ENCODE measurements around the gene DUSP22.
A peak's percentile ranks its signal among the peaks of the same experiment; 100 is the strongest.

DUSP22 gene

DNA sequence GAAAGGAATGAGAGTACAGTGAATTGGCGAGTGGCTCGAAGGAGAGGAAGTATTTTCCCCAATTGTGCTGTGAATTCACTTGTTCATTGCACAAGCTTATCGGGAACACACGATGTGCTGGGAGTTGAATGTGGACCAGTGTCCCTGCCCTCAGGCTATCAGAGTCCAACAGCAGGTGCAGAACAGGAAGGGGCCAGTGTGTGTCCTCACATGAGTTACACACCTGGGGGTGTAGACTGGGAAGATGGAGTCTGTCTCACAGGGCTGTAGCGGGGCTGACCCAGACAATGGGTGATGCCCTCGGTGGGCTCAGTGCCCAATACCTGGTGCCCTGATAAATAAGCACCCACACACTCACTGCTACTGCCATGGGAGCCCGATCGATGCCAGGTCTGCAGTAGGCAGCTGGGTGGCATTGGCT lies 14.4 kb downstream of the DUSP22 start:
- TF ChIP-seq TAF1 (IDR thresholded peaks at IDR 0.05; ENCODE audit: borderline replicate concordance, low read depth, low read length), result no peak
- TF ChIP-seq POLR2AphosphoS5 (IDR thresholded peaks at IDR 0.05; ENCODE audit: low read depth, low read length), result no peak
- no peak for TF ChIP-seq POLR2A (IDR thresholded peaks at IDR 0.05; ENCODE audit: low read depth, low read length)
- FAIRE-seq, result peak; percentile 60
- no peak for DNase-seq (ENCODE audit: insufficient read length)

DNA sequence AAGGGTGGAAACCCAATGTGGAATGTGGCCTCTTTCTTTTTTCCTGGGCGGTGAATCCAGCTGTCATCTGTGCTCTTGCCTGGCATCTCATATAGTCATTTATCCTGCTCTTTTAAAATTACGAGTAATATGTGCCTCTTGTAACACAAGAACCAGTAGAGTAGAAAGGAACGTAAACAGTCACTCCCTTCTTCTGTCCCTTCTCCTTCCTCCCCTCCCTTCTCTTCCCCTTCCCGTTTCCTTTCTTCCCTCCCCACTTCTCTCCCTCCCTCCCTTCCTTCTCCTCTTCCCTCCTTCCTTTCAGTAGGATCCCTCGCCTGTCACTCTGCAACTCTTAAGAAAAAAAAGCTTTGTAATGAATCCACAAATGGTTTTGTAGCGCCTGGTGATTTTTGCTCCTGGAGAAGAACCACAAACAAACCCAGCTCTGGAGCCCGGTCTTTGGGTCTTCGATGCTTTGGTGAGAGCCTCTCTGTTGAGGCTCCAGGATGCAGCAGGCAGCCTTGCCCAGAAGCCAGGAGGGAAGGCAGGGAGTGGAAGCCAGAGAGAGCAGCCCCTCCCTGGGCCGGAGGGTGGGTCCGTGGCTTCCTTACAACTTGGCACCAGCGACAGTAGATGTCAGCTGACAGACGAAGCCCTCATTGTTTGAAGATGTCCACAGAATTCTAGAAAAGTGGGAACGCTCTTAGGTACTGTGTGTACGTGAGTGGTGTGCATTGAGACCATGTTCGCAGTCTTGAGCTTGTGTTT lies 15.0 kb downstream of the DUSP22 start:
- TF ChIP-seq POLR2A (IDR thresholded peaks at IDR 0.05; ENCODE audit: low read depth, low read length), result no peak
- TF ChIP-seq POLR2AphosphoS5 (IDR thresholded peaks at IDR 0.05; ENCODE audit: low read depth, low read length), result no peak
- no peak for TF ChIP-seq TAF1 (IDR thresholded peaks at IDR 0.05; ENCODE audit: borderline replicate concordance, low read depth, low read length)
- no peak for FAIRE-seq
- DNase-seq (ENCODE audit: insufficient read length), result no peak

DNA sequence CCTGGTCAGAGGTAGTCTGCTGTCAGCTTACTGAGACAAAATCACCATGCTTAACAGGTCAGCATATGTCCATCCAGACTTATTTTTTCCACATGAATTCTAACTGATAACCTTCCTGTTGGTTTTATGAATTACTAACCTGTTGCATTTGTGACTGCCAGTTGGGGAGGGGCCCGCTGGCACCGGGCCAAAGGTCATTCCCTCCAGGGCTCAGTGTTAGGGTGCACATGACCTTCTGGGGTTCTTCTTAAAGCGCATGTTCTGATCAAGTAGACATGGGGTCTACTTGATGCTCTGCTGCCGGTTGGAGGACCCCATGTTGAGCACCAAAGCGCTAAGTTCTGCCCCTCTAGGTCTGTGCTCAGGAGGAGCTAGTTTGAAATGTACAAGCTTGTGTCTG lies 15.6 kb downstream of the DUSP22 start:
- no peak for TF ChIP-seq POLR2A (IDR thresholded peaks at IDR 0.05; ENCODE audit: low read depth, low read length)
- TF ChIP-seq TAF1 (IDR thresholded peaks at IDR 0.05; ENCODE audit: borderline replicate concordance, low read depth, low read length), result no peak
- TF ChIP-seq POLR2AphosphoS5 (IDR thresholded peaks at IDR 0.05; ENCODE audit: low read depth, low read length), result no peak
- FAIRE-seq, result no peak
- DNase-seq (ENCODE audit: insufficient read length), result no peak

DNA sequence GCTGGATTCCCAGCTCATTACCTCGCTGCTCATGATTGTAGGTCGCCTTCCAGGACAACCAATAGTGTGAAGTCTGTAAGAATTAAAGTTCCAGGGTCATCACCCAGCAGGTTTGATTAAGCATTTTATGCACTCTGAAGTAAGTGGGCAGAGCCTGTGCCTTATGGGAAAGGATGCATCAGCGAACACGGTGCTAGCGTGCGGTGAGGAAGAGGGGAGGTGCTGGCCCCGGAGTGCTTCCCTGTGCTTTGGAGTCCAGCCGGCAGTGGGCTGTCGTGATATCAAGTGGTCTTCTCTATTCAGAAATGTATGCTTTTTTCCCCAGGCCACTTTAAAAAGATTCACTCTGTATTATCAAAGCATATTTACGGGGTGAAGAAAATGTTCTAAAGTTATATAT lies 16.0 kb downstream of the DUSP22 start:
- FAIRE-seq (no peak), DNase-seq (ENCODE audit: insufficient read length) (no peak)
- TF ChIP-seq POLR2A (IDR thresholded peaks at IDR 0.05; ENCODE audit: low read depth, low read length), result no peak
- no peak for TF ChIP-seq POLR2AphosphoS5 (IDR thresholded peaks at IDR 0.05; ENCODE audit: low read depth, low read length)
- TF ChIP-seq TAF1 (IDR thresholded peaks at IDR 0.05; ENCODE audit: borderline replicate concordance, low read depth, low read length), result no peak

DNA sequence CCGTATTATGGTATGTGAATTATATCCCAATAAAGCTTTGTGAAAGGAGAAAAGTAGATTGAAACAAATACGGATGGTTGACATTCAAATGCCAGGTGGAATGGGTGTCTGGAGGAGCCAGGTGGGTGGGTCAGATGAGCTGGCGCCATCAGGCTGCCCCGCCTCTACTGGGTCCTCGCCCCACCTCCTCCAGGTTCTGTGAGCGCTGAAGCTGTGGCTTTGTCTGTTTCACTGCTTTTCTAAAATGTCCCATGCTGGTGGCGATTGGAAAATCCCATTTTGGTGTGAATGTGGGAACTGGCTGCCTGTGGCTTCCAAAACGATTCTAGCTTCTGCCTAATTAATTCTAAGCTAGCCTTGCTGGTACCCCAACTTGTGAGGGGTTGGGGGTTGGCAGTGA lies 16.5 kb downstream of the DUSP22 start:
- no peak for TF ChIP-seq TAF1 (IDR thresholded peaks at IDR 0.05; ENCODE audit: borderline replicate concordance, low read depth, low read length)
- TF ChIP-seq POLR2AphosphoS5 (IDR thresholded peaks at IDR 0.05; ENCODE audit: low read depth, low read length), result no peak
- TF ChIP-seq POLR2A (IDR thresholded peaks at IDR 0.05; ENCODE audit: low read depth, low read length), result no peak
- FAIRE-seq (no peak), DNase-seq (ENCODE audit: insufficient read length) (no peak)

DNA sequence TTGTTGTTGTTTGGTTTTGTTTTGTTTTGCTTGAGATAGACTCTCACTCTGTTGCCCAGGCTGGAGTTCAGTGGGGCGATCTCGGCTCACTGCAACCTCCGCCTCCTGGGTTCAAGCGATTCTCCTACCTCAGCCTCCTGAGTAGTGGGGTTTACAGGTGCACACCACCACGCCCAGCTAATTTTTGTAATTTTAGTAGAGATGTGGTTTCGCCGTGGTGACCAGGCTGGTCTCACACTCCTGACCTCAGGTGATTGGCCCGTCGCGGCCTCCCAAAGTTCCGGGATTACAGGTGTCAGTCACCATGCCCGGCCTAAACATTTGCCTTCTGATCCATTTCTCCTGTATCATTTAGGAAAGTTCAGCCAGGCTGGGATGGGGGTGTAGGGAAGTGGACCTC lies 17.7 kb downstream of the DUSP22 start:
- TF ChIP-seq TAF1 (IDR thresholded peaks at IDR 0.05; ENCODE audit: borderline replicate concordance, low read depth, low read length) (no peak), POLR2AphosphoS5 (IDR thresholded peaks at IDR 0.05; ENCODE audit: low read depth, low read length) (no peak), POLR2A (IDR thresholded peaks at IDR 0.05; ENCODE audit: low read depth, low read length) (no peak)
- DNase-seq (ENCODE audit: insufficient read length) (no peak), FAIRE-seq (no peak)

DNA sequence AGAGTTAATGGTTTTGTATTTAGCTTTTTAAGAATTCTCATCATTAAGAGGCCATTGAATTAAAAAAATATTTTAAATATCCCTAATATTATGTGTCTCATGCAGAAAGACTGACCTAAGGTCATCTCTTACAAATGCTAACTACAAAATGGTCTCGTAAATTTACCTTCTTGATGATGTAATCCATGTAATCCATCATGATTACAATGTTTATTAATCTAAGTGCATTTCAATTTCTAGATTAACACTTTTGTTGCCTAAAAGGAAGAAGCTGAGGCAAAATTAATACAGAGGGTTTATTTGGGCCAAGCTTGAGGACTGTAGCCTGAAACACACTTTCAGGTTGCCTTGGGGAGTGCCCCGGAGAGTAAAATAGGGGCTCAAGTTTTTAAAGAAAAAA lies 18.4 kb downstream of the DUSP22 start:
- TF ChIP-seq TAF1 (IDR thresholded peaks at IDR 0.05; ENCODE audit: borderline replicate concordance, low read depth, low read length) (no peak), POLR2A (IDR thresholded peaks at IDR 0.05; ENCODE audit: low read depth, low read length) (no peak), POLR2AphosphoS5 (IDR thresholded peaks at IDR 0.05; ENCODE audit: low read depth, low read length) (no peak)
- DNase-seq (ENCODE audit: insufficient read length), result no peak
- FAIRE-seq, result no peak

DNA sequence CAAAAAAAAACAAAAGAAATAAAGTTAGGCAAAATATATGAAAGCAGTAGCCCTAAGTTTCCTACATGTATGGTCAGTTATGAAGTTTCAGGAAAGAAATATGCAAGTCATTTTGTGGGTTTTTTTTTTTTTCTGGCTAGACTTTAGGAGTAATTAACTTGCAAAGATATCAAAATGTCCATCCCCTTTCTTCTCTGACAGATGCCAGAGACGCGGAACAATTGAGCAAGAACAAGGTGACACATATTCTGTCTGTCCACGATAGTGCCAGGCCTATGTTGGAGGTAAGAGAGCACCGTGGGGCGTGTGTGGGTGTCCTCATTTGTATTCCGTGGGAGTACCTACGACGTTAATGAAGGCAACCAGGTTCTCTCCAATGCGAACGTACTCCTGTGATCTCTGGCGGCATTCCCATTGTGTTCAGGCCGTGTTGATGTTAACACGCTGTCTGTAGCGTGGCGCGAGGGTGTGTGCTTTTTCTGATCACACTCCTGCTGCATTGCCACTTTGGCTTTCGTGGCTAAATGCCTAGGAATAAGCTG lies 19.5 kb downstream of the DUSP22 start:
- no peak for DNase-seq (ENCODE audit: insufficient read length)
- peak; percentile 42 for FAIRE-seq
- TF ChIP-seq TAF1 (IDR thresholded peaks at IDR 0.05; ENCODE audit: borderline replicate concordance, low read depth, low read length) (no peak), POLR2A (IDR thresholded peaks at IDR 0.05; ENCODE audit: low read depth, low read length) (no peak), POLR2AphosphoS5 (IDR thresholded peaks at IDR 0.05; ENCODE audit: low read depth, low read length) (no peak)

DNA sequence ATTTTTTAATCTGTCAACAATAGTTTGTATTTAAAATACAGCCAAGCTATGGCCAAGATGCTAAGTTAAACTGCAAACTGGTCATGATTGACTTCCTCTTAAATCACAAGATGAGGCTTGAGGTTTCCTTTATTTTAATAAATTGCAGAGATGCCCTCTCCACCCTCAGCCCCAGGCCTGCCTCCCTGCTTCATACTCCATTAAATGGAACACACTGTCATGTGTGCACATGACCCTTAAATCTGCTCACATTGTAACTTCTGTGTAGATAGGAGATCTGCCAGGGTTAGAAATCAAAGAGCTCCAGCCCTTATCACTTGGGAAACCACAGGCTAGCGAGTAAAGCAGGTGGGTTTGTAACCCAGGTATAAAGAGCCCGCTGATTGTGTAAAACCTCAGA lies 20.8 kb downstream of the DUSP22 start:
- FAIRE-seq, result no peak
- no peak for DNase-seq (ENCODE audit: insufficient read length)

DNA sequence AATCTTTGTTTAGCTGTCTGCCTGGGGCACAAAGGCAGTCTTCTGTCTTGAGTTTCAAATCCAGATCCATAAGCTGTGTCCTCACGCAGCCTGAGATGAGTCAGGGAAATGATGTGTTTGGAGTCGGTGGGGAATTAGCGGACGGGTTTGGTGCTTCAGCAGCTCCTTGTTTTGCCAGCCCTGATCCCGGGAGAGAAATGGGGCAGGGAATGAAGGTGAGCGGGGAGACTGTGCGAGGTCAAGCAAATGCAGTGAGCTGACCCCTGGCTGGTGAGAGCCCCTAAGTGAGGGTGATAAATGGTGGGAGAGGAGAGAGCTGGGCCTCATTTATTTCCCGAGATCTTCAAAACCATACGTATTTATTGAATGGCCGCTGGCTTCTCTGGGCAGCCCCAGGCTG lies 21.6 kb downstream of the DUSP22 start:
- FAIRE-seq (no peak), DNase-seq (ENCODE audit: insufficient read length) (no peak)
- TF ChIP-seq POLR2A (IDR thresholded peaks at IDR 0.05; ENCODE audit: low read depth, low read length) (no peak), POLR2AphosphoS5 (IDR thresholded peaks at IDR 0.05; ENCODE audit: low read depth, low read length) (no peak), TAF1 (IDR thresholded peaks at IDR 0.05; ENCODE audit: borderline replicate concordance, low read depth, low read length) (no peak)

More for the DNA sequence above, 20.8 kb downstream of the DUSP22 start:
- TF ChIP-seq POLR2AphosphoS5 (IDR thresholded peaks at IDR 0.05; ENCODE audit: low read depth, low read length), result no peak
- TF ChIP-seq POLR2A (IDR thresholded peaks at IDR 0.05; ENCODE audit: low read depth, low read length), result no peak
- no peak for TF ChIP-seq TAF1 (IDR thresholded peaks at IDR 0.05; ENCODE audit: borderline replicate concordance, low read depth, low read length)

DNA sequence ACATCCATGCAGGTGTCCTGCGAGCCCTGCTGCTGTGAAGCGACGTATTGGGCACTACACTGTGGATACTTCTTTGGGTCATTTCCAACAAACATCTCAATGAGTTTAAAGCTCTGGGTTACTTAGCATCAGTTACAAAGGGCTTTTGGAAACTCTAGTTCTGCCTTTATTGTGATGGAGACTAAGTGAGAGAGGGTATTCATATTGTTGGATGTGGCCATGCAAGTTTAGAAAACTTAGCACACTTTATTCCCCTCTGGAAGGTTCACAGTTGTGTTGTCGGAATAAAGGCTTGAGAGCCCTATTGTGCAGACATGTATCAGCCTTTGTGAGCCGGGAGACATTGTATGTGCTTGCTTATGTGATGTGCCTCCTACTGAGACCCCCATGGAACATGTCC lies 22.1 kb downstream of the DUSP22 start:
- FAIRE-seq (no peak), DNase-seq (ENCODE audit: insufficient read length) (no peak)
- no peak for TF ChIP-seq TAF1 (IDR thresholded peaks at IDR 0.05; ENCODE audit: borderline replicate concordance, low read depth, low read length)
- TF ChIP-seq POLR2A (IDR thresholded peaks at IDR 0.05; ENCODE audit: low read depth, low read length), result no peak
- no peak for TF ChIP-seq POLR2AphosphoS5 (IDR thresholded peaks at IDR 0.05; ENCODE audit: low read depth, low read length)

DNA sequence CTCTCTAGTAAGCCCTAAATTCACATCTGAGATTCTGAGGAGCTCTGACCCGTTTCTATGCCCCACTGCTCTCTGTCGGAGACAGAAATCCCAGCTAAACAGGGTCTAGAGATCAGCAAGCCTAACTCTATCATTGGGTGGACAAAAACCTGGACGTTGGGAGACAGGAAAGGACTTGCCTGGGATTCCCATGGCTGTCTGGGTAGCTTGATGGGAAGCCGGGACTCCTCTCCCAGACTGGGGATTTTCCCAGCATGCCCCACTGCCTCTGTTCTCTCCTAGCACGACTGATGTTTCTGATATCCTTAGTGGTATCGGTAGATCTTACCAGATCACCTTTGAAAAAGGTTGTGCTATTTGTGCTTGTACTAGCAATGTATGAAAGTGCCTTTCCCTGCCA lies 22.9 kb downstream of the DUSP22 start:
- DNase-seq (ENCODE audit: insufficient read length), result no peak
- FAIRE-seq, result no peak

More for the DNA sequence above, 22.9 kb downstream of the DUSP22 start:
- TF ChIP-seq POLR2A (IDR thresholded peaks at IDR 0.05; ENCODE audit: low read depth, low read length), result no peak
